SW 1271 (cell line): ENCODE measurements around the gene CTRL.
"Not testable (repeated sequence)": the region's sequence is repeated elsewhere in the genome, so short reads cannot be mapped to it uniquely, and the experiment has no call there.

Source experiments
- DNase-seq, 2 experiments: peaks; one replicate each; lab custom pipeline; 2025; lab: John Stamatoyannopoulos, UW

CTRL gene

DNA sequence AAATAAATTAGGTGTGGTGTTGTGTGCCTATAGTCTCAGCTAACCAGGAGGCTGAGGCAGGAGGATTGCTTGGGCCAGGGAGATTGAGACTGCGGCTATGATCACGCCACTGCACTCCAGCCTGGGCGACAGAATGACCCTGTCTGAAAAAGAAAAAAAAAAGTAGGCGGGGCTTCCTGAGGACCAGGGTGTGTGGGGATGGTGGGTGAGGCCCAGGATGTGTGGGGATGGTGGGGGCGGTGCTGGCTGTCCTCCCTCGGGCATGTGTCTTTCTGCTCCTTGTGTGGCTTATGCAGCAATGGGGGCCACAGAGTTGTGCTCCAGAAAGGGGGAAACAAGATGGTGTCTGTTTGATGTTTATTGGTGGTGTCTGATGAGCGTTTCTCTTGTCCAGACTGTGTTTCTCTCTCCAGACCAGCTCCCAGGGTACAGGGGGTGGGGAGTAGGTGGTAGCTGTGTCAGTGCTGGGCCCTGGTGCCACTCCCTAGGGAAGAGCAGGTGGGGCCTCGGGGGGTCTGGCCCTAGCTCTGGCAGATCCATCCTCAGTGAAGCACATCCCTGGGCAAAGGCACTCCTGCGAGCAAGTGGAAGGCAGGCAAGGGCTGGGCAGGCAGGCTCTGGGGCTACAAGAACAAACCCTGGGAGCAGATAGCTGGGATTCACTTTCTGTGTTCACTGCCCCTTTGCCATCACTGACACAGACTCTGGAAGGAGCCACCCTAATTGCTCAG is 10.0 kb upstream of the CTRL start:
- no peak for DNase-seq

DNA sequence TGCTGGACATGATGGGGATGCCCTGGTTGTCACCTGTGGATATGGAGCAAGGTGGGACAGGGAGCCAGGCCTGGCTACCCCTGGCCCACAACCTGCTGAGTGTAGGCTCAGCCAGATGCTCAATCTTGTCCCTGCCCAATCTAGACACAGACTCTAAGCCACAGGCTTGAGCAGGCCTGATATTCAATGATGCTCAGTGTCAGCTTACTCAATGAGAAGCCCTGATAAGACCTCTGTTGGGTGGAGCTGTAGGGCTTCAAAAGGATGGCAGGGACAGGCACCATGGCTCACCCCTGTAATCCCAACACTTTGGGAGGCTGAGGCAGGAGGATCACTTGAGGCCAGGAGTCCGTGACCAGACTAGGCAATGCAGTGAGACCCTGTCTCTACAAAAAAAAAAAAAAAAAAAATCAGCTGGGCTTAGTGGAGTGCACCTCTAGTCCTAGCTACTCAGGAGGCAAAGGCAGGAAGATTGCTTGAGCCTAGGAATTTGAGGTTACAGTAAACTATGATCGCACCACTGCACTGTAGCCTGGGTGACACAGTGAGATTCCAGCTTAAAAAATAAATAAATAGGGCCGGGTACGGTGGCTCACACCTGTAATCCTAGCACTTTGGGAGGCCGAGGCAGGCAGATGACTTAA is 8.9 kb upstream of the CTRL start:
- DNase-seq: no peak

DNA sequence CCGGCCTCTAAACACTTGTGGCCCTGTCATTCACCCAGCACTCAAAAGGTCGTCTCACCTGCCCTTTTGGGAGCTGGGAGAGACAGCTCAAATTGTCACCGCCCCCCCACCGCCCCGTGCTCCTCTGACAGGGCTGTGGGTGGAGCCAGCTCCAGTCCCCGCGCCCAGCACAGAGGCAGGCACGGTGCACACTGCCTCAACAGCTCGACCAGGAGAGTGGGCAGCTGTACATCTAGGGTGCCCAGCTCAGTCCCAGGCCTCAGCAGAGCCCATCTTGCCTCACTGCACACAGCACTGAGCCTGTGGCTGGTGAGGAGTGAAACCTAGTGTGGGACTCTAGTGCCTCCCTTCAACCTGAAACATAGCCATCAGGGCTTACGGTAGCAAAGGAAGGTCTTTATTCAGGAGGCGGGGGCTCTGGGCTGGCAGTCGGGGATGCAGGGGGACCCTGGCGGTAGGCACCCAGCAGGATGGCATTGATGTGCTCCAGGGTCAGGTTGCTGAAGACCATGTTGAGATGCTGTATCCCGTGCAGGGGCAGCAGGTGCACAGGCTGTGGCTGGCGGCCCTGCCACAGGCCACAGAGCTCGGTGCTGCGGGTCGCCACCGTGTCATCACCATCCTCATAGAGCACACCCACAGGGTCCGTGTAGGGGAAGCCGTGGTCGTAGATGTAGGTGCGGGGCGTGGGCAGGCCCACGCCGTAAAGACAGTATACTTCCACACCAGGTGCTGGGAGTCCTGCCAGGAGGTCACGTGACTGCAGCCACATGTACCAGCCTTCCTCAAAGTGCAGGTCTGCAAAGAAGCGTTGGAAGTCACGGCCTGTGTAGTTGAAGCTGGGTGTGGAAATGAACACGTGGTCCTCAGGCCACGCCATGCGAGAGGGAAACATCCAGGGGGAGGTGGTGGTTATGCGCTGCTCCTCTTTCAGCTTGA is 8.1 kb upstream of the CTRL start:
- no peak for DNase-seq

GRCh38 chr16:67937713-67938112 is 6.1 kb upstream of the CTRL start:
- DNase-seq: not testable (repeated sequence)

DNA sequence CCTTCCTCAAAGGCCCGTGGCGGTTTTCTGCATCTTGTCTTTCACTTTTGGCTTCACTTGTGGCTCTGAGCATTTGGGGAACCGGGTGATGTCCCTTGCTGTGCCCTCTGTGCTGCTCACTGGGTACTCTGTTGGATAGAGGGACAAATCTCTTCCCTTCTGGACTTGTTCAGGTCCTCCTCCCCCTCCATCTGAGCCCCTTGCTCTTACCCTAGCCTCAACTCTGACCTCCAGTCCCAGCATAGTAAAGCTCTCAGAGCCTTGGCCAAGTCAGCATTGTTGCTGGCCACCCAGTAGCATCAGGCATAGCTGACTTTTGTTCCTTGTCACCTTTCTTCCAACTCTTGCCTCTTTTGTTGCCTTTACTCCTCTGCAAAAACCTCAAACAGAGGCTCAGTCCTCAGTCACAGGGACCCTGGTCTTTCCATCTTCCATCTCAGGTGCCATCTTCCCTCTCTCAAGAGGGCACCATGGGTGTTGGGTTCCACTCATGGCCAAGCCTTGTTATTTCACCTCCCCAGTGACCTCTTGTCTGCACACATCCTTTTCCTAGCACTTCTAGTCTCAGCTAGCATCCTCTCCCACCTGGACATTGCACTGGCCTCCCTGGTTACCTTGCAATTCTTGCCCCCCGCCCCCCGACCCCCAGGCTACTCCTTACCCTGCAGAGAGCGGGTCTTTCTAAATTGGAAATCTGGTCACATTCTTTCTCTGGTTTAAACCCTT is 5.4 kb upstream of the CTRL start:
- peak in 1 of 2 experiments; percentile 57 for DNase-seq

GRCh38 chr16:67936124-67936879 is 4.6 kb upstream of the CTRL start, which contains the start of gene PSMB10:
TSS of gene PSMB10 (minus strand) at chr16:67936850. CDS start at chr16:67936749, 101 bp downstream.
- peak in 1 of 2 experiments; percentile 42 for DNase-seq

DNA sequence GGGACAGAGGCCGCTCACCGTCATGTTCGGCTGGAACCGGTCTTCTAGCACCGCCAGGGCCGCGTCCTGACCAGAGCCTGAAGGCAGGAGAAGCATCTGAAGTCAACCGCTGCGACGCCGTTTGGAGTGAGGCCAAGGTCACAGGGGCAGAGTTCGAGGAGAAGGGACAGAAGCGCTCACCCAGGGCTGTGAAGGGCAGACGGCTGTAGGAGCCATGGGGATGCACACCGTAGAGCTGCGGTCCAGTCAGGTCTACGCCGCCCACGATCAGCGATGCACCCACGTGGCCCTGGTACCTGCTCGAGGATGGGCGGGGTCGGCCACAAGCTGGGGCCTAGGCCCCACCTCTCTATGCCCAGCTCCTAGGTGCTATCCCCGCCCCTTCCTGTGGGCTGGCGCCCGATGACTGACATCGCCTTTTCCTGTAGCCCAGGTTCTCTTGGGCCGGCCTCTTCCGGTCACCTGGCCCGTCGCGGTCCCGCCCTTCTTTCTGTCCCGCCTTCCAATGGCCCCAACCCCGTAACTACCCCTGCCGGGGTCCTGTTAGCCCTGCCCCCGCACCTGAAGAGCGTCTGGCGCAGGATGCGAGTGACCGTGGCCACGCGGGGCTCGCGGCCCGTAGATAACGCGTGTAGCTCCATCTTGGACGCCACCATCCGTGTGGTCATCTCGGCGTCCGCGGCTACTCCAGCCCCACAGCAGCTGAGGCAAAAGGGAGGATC is 3.9 kb upstream of the CTRL start:
- peak; percentile 88 to 96 for DNase-seq

DNA sequence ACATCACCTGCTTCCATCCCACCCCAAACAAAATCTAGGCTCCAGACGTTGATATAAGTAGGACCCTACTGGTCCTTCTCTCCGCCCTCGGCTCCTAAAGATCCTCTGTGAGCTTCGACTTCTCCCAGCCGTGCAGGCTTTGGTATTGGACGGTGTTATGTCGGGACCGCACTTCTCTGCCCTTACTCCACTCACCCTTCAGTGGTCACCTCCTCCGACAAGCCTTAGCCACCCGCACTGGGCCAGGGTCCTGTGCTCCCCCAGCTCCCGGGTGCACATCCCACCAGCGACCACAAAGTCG is 3.4 kb upstream of the CTRL start:
- DNase-seq: no peak

DNA sequence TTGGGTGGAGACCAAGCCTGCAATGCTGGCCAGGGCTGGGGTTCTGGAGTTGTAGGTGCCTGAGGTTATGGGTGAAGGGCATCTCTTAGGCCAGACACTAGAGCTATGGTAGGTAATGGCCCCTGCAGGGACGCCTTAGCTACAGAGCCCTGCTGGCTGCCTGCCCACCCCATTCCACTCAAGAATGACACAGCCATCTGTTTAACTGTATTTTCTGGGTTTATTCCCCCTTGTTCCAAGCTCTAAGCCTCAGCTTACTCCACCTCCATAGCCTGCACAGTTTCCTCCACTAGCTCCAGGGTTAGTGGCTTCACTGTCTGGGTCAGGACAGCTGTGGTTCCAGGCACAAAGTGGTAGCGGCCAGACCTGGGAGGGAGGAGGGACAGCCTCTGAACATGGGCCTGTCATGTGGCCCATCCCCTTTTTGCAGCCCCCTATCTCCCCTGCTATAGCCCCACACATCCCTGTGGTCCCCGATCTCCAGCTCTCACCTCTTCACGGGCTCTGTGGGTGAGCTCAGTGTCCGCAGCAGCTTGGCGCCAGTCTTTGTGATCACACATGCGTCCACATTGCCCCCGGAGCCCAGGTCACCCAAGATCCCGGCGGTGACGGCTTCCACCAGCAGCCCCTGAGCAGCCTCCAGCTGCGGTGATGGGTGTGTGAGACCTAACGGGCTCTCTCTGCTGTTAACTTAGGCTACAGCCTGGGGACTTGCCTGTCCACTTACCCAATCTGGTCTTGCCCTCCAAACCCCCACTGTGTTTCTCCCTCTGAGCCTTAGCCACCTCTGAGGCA is 2.8 kb upstream of the CTRL start:
- no peak for DNase-seq

GRCh38 chr16:67933805-67934204 is 2.1 kb upstream of the CTRL start:
- DNase-seq: no peak

GRCh38 chr16:67932462-67932840 is 789 bp upstream of the CTRL start:
- DNase-seq: no peak

GRCh38 chr16:67930678-67931211 is 917 bp downstream of the CTRL start:
- no peak for DNase-seq

DNA sequence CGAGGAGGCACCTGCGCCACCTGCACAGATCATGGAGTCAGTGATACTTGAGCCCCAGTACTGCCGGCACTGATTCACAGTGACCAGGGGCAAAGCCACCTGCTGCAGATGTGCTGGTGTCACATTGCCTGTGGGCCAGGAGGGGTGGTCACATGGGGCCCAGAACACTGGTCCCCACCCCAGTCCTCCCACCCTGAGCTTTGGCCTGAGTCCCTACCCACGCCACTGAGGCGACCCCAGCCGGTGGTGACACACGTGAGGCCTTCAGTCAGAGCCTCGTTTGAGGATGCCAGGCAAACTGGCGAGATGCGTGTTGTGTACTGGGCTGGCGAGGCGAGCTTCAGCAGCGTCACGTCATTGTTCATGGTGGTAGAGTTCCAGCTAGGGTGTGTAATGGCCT is 1.5 kb downstream of the CTRL start:
- DNase-seq: no peak

GRCh38 chr16:67928561-67929364 is 2.9 kb downstream of the CTRL start:
- peak in 1 of 2 experiments; percentile 41 for DNase-seq

DNA sequence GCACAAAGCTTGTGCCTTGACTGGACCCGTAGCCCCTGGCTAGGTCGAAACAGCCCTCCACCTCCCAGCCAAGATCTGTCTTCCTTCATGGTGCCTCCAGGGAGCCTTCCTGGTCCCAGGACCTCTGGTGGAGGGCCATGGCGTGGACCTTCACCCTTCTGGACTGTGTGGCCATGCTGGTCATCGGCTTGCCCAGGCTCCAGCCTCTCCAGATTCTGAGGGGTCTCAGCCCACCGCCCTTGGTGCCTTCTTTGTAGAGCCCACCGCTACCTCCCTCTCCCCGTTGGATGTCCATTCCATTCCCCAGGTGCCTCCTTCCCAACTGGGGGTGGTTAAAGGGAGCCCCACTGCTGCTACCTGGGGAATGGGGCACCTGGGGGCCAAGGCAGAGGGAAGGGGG is 3.5 kb downstream of the CTRL start:
- no peak for DNase-seq

DNA sequence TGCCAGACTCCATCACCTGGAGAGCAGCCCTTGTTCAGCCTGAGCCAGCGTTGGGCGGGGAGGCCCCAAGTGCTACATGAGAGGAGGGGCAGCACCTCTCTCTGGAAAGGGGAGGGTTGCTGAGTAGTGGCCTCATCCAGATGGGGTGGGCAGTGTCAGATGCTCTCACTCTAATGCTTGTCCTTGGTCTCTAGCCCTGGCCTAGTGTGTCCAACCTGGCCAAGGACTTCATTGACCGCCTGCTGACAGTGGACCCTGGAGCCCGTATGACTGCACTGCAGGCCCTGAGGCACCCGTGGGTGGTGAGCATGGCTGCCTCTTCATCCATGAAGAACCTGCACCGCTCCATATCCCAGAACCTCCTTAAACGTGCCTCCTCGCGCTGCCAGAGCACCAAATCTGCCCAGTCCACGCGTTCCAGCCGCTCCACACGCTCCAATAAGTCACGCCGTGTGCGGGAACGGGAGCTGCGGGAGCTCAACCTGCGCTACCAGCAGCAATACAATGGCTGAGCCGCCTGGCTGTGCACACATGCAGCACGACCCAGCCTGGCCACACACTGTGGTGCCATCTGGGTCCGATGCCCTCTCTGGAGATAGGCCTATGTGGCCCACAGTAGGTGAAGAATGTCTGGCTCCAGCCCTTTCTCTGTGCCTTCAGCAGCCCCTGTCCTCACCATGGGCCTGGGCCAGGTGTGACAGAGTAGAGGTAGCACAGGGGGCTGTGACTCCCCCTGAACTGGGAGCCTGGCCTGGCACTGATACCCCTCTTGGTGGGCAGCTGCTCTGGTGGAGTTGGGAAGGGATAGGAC is 4.3 kb downstream of the CTRL start:
- no peak for DNase-seq

DNA sequence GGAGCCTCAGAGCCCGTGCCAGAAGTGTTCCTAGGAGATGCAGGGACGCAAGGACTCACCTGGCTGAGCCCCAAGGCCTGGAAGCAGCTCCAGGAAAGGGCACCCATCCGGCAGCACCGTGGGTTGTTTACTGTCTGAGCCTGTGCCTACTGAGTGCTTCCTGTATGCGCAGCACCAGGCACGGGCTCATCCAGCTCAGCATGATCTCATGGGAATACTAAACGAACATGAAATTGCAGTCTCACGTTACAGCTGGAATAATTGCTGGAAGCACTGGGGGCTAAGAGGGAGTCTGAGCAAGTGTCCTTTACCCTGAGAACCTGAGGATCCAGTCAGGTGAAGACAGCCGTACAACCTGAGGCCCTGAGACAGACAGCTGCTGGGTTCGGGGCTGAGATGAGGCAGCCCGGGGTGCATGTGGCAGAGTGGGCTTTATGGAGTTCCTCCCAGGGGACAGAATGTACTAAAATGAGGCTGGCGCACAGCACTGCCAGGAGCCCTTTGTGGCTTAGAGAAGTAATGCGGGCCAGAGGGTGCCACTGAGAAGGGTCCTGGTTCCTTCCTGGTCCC is 5.4 kb downstream of the CTRL start:
- peak in 1 of 2 experiments; percentile 14 for DNase-seq
